Ishikawa (cell line): ENCODE data around the gene PDE6A.

Source experiments
- CEBPB ChIP-seq: IDR thresholded peaks from 2 replicates; pipeline ENCODE4 v1.6.1; 2012
- CREB1 ChIP-seq: IDR thresholded peaks from 2 replicates; pipeline ENCODE4 v1.6.1; 2012; ENCODE audit warnings: low read depth
- EGR1 ChIP-seq: IDR thresholded peaks from 2 replicates; pipeline ENCODE4 v1.6.1; 2012
- EP300 ChIP-seq: IDR thresholded peaks from 2 replicates; pipeline ENCODE4 v1.6.1; 2012; ENCODE audit warnings: borderline replicate concordance
- FOXM1 ChIP-seq: IDR thresholded peaks from 2 replicates; pipeline ENCODE4 v1.6.1; 2012; ENCODE audit warnings: low read depth, borderline replicate concordance
- NFIC ChIP-seq: IDR thresholded peaks from 2 replicates; pipeline ENCODE4 v1.6.1; 2012
- RAD21 ChIP-seq: IDR thresholded peaks from 2 replicates; pipeline ENCODE4 v1.6.1; 2012; ENCODE audit warnings: low read depth
- TAF1 ChIP-seq: IDR thresholded peaks from 2 replicates; pipeline ENCODE4 v1.6.1; 2012; ENCODE audit warnings: low read depth, mild to moderate bottlenecking
- TCF12 ChIP-seq: IDR thresholded peaks from 2 replicates; pipeline ENCODE4 v1.6.1; 2012; ENCODE audit warnings: low read depth
- TEAD4 ChIP-seq: IDR thresholded peaks from 2 replicates; pipeline ENCODE4 v1.6.1; 2012
- YY1 ChIP-seq: IDR thresholded peaks from 2 replicates; pipeline ENCODE4 v1.6.1; 2012; ENCODE audit warnings: low read depth
- ZBTB7A ChIP-seq: IDR thresholded peaks from 2 replicates; pipeline ENCODE4 v1.6.1; 2012; ENCODE audit warnings: low read depth
- TF ChIP-seq, protein P1 (sequence below): IDR thresholded peaks from 2 replicates; pipeline ENCODE4 v1.6.1; 2012
- TF ChIP-seq, protein P2 (sequence below): IDR thresholded peaks from 2 replicates; pipeline ENCODE4 v1.6.1; 2012
- TF ChIP-seq, protein P3 (sequence below): IDR thresholded peaks from 2 replicates; pipeline ENCODE4 v1.6.1; 2012; ENCODE audit warnings: low read depth, mild to moderate bottlenecking

The PDE6A gene

DNA sequence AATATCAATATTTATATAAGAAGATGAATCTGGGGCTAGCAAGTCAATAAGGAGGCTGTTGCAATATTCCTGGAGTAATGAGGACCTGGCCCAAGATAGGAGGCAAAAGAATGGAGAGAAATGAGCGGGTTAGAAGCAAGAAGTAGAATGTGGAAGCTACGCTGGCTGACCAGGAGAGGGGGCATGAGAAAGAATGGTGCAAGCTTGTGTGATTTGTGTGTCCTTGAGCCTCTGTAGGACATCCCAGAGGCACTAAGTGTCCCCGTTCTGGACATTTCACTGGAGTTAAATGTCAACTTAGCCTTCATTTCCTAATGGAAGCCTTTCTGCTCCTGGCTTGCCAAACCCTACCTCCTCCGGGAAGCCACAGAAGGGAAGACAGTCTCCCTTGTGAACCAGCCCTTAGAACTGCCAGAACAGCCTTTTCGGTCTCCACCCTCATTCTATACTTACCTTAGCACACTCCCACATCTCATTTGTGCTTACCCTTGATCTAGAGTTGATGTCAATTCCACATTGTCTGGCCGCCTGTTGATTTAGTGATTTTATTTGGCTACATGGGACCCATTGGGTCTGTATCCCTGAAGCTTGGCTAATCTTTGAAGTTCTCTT, 6.7 kb upstream of the PDE6A start:
- TF ChIP-seq FOXM1, result no peak
- no peak for TF ChIP-seq CREB1
- TF ChIP-seq NFIC, result no peak
- TF ChIP-seq TAF1, result no peak
- TF ChIP-seq ZBTB7A, result no peak
- TF ChIP-seq RAD21, result no peak
- no peak for TF ChIP-seq EP300
- no peak for TF ChIP-seq TEAD4
- TF ChIP-seq YY1, result no peak
- TF ChIP-seq, protein P1, sequence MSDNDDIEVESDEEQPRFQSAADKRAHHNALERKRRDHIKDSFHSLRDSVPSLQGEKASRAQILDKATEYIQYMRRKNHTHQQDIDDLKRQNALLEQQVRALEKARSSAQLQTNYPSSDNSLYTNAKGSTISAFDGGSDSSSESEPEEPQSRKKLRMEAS, result no peak
- TF ChIP-seq TCF12, result no peak
- TF ChIP-seq, protein P2, sequence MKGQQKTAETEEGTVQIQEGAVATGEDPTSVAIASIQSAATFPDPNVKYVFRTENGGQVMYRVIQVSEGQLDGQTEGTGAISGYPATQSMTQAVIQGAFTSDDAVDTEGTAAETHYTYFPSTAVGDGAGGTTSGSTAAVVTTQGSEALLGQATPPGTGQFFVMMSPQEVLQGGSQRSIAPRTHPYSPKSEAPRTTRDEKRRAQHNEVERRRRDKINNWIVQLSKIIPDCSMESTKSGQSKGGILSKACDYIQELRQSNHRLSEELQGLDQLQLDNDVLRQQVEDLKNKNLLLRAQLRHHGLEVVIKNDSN, result no peak
- TF ChIP-seq, protein P3, sequence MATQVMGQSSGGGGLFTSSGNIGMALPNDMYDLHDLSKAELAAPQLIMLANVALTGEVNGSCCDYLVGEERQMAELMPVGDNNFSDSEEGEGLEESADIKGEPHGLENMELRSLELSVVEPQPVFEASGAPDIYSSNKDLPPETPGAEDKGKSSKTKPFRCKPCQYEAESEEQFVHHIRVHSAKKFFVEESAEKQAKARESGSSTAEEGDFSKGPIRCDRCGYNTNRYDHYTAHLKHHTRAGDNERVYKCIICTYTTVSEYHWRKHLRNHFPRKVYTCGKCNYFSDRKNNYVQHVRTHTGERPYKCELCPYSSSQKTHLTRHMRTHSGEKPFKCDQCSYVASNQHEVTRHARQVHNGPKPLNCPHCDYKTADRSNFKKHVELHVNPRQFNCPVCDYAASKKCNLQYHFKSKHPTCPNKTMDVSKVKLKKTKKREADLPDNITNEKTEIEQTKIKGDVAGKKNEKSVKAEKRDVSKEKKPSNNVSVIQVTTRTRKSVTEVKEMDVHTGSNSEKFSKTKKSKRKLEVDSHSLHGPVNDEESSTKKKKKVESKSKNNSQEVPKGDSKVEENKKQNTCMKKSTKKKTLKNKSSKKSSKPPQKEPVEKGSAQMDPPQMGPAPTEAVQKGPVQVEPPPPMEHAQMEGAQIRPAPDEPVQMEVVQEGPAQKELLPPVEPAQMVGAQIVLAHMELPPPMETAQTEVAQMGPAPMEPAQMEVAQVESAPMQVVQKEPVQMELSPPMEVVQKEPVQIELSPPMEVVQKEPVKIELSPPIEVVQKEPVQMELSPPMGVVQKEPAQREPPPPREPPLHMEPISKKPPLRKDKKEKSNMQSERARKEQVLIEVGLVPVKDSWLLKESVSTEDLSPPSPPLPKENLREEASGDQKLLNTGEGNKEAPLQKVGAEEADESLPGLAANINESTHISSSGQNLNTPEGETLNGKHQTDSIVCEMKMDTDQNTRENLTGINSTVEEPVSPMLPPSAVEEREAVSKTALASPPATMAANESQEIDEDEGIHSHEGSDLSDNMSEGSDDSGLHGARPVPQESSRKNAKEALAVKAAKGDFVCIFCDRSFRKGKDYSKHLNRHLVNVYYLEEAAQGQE, result no peak
- no peak for TF ChIP-seq CEBPB
- no peak for TF ChIP-seq EGR1

DNA sequence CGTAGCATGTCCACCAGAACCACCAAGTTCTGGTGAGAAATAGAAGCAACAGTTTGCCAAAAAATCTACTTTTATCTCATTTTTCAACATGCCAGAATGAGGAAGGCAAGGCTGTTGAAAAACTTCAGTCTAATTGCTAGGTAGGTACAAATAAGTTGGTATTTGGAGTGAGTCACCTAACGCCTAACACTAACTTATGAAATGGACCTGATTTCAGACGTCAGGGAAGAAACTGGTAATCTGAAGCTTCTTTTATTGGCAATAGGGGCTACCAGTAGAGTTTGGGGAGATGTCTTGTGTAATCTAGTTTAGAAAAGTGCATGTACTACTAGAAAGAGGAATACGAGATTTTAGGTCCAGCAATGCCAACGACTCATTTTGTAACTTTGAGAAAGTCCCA, 4.4 kb upstream of the PDE6A start:
- TF ChIP-seq, protein P3, result no peak
- no peak for TF ChIP-seq NFIC
- no peak for TF ChIP-seq CEBPB
- TF ChIP-seq TCF12, result no peak
- TF ChIP-seq ZBTB7A, result no peak
- TF ChIP-seq, protein P2, result no peak
- TF ChIP-seq FOXM1, result no peak
- TF ChIP-seq EGR1, result no peak
- TF ChIP-seq CREB1, result no peak
- no peak for TF ChIP-seq TAF1
- no peak for TF ChIP-seq RAD21
- TF ChIP-seq, protein P1, result no peak
- TF ChIP-seq YY1, result no peak
- no peak for TF ChIP-seq TEAD4
- TF ChIP-seq EP300, result no peak

DNA sequence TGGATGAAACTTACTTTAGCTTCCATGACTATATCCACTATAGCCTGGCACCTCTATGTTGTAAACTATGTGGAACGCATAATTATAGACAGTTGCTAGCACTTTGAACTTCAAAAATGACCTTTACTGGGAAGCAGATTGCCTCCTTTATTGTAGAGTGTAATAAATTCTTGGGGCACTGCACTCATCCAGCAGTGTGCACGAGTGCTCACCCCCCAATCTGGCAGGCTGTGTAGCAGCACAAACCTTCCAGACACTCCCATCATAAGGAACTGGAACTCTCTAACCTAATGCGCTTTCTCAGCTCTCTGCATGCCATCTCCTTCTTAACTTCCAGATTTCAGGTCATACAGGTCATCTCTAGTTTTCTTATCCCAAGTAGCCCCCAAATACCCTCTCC, 1.5 kb upstream of the PDE6A start:
- TF ChIP-seq, protein P1, result no peak
- TF ChIP-seq TAF1 (no peak), RAD21 (no peak), FOXM1 (no peak), CEBPB (no peak), NFIC (no peak), CREB1 (no peak), TCF12 (no peak), YY1 (no peak)
- TF ChIP-seq, protein P2, result no peak
- TF ChIP-seq, protein P3, result no peak

DNA sequence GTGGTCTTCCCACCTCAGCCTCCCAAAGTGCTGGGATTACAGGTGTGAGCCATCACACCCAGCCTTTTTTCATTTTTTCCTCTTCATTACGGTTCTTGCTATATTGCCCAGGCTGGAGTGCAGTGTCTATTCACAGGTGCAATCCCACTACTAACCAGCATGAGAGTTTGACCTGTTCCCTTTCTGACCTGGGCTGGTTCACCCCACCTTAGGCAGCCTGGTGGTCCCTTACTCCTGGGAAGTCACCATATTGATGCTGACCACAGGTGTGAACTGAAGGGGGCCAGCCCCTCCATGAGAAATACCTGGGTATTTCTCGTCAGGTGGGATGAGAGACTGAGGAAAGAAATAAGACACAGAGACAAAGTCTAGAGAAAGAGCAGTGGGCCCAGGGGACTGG, 2.4 kb downstream of the PDE6A start:
- TF ChIP-seq, protein P2, result no peak
- TF ChIP-seq, protein P3, result no peak
- TF ChIP-seq CEBPB (no peak), NFIC (no peak), YY1 (no peak), ZBTB7A (no peak), TEAD4 (no peak), EP300 (no peak), EGR1 (no peak), CREB1 (no peak), TAF1 (no peak), FOXM1 (no peak), TCF12 (no peak)
- TF ChIP-seq, protein P1, result no peak
